H9 (cell line): ENCODE results near the gene IL1B. TPM values are rescaled to one million over a fixed set of nuclear protein-coding genes. Genes with fewer than 3 reads are reported as not detected.

ENCODE experiments used
- DNase-seq: peaks from one replicate; pipeline ENCODE4 v3.0.0-alpha.2; 2017
- H2AFZ ChIP-seq: one replicate; pipeline ENCODE4 v1.6.1; 2013; ENCODE audit warnings: mild to moderate bottlenecking, low read length, control low read depth, moderate library complexity
- H2AK5ac ChIP-seq: 2 replicates; pipeline ENCODE4 v1.6.1; 2013; ENCODE audit warnings: low read length, control low read depth, mixed read lengths; ENCODE audit not compliant: insufficient read length
- H2BK120ac ChIP-seq: one replicate; pipeline ENCODE4 v1.6.1; 2013; ENCODE audit warnings: low read depth, mild to moderate bottlenecking, low read length, control low read depth, inconsistent platforms; ENCODE audit not compliant: poor library complexity, severe bottlenecking
- H2BK12ac ChIP-seq: 2 replicates; pipeline ENCODE4 v1.6.1; 2013; ENCODE audit warnings: low read length, control low read depth, mixed read lengths, low read depth; ENCODE audit not compliant: insufficient read length
- H2BK15ac ChIP-seq: 2 replicates; pipeline ENCODE4 v1.6.1; 2013; ENCODE audit warnings: low read depth, low read length, control low read depth
- H2BK20ac ChIP-seq: one replicate; pipeline ENCODE4 v1.6.1; 2013; ENCODE audit warnings: low read depth, mild to moderate bottlenecking, low read length, control low read depth, inconsistent platforms; ENCODE audit not compliant: poor library complexity, severe bottlenecking
- H2BK5ac ChIP-seq: 2 replicates; pipeline ENCODE4 v1.6.1; 2013; ENCODE audit warnings: low read length, control low read depth, mixed read lengths; ENCODE audit not compliant: insufficient read length
- H3K14ac ChIP-seq: 2 replicates; pipeline ENCODE4 v1.6.1; 2013; ENCODE audit warnings: low read length, control low read depth; ENCODE audit not compliant: insufficient read depth
- H3K18ac ChIP-seq: 2 replicates; pipeline ENCODE4 v1.6.1; 2013; ENCODE audit warnings: low read depth, mild to moderate bottlenecking, mixed read lengths, low read length, control low read depth; ENCODE audit not compliant: insufficient read length
- H3K23ac ChIP-seq: 2 replicates; pipeline ENCODE4 v1.6.1; 2013; ENCODE audit warnings: low read length, control low read depth, mixed read lengths, low read depth; ENCODE audit not compliant: insufficient read length
- H3K23me2 ChIP-seq: 2 replicates; pipeline ENCODE4 v1.6.1; 2013; ENCODE audit warnings: low read depth, mild to moderate bottlenecking, mixed read lengths, low read length, control low read depth; ENCODE audit not compliant: insufficient read length, poor library complexity, severe bottlenecking
- H3K27ac ChIP-seq: 2 replicates; pipeline ENCODE4 v1.5.1; 2013; ENCODE audit warnings: low read length, control low read depth, mixed read lengths, low read depth; ENCODE audit not compliant: insufficient read length
- H3K27me3 ChIP-seq: 2 replicates; pipeline ENCODE4 v1.6.1; 2013; ENCODE audit warnings: low read length, control low read depth, inconsistent platforms; ENCODE audit not compliant: insufficient read depth
- H3K4ac ChIP-seq: 2 replicates; pipeline ENCODE4 v1.6.1; 2013; ENCODE audit warnings: low read depth, mild to moderate bottlenecking, control low read depth, inconsistent platforms, low read length, moderate library complexity
- H3K4me1 ChIP-seq: 2 replicates; pipeline ENCODE4 v1.6.1; 2013; ENCODE audit warnings: low read length, control low read depth, inconsistent platforms; ENCODE audit not compliant: insufficient read depth
- H3K4me2 ChIP-seq: 2 replicates; pipeline ENCODE4 v1.6.1; 2013; ENCODE audit warnings: low read length, control low read depth, mixed read lengths; ENCODE audit not compliant: insufficient read length, insufficient read depth
- H3K56ac ChIP-seq: 2 replicates; pipeline ENCODE4 v1.6.1; 2013; ENCODE audit warnings: low read depth, mild to moderate bottlenecking, mixed read lengths, low read length, control low read depth; ENCODE audit not compliant: insufficient read length
- H3K79me1 ChIP-seq: 2 replicates; pipeline ENCODE4 v1.6.1; 2013; ENCODE audit warnings: low read depth, mild to moderate bottlenecking, moderate library complexity, low read length, control low read depth, inconsistent platforms; ENCODE audit not compliant: insufficient read depth, poor library complexity, severe bottlenecking
- H3K79me2 ChIP-seq: 2 replicates; pipeline ENCODE4 v1.6.1; 2013; ENCODE audit warnings: low read length, control low read depth, inconsistent platforms; ENCODE audit not compliant: insufficient read depth
- H3K9ac ChIP-seq: 2 replicates; pipeline ENCODE4 v1.6.1; 2013; ENCODE audit warnings: low read length, control low read depth, mixed read lengths; ENCODE audit not compliant: insufficient read length; ENCODE audit errors: extremely low read depth
- H3K9me3 ChIP-seq: one replicate; pipeline ENCODE4 v1.6.1; 2013; ENCODE audit warnings: low read depth, low read length, inconsistent platforms; ENCODE audit not compliant: control insufficient read depth
- H3T11ph ChIP-seq: one replicate; pipeline ENCODE4 v1.6.1; 2013; ENCODE audit warnings: mild to moderate bottlenecking, low read length, control low read depth, inconsistent platforms
- H4K20me1 ChIP-seq: one replicate; pipeline ENCODE4 v1.6.1; 2013; ENCODE audit not compliant: control insufficient read depth, insufficient read length, insufficient read depth
- H4K5ac ChIP-seq: 2 replicates; pipeline ENCODE4 v1.6.1; 2013; ENCODE audit warnings: low read depth, mild to moderate bottlenecking, mixed read lengths, low read length, control low read depth; ENCODE audit not compliant: insufficient read length
- H4K8ac ChIP-seq: replicated peaks from 2 replicates; pipeline ENCODE4 v1.6.1; 2013; ENCODE audit warnings: low read length, control low read depth, mixed read lengths, low read depth; ENCODE audit not compliant: insufficient read length
- H4K91ac ChIP-seq: 2 replicates; pipeline ENCODE4 v1.6.1; 2013; ENCODE audit warnings: low read depth, mild to moderate bottlenecking, moderate library complexity, mixed read lengths, low read length, control low read depth; ENCODE audit not compliant: insufficient read length
- H3K27ac Mint-ChIP-seq, 3 experiments: 2 replicates in 2 of 3; 3 replicates in 1 of 3; pipeline ENCODE4 v1.8.0; 2020 to 2021; ENCODE audit warnings: mixed read lengths in 3 of 3, mild to moderate bottlenecking in 1 of 3, moderate library complexity in 1 of 3
- H3K27me3 Mint-ChIP-seq: 2 replicates; pipeline ENCODE4 v1.8.0; 2021; ENCODE audit warnings: low read depth, mild to moderate bottlenecking, moderate library complexity, mixed read lengths
- H3K36me3 Mint-ChIP-seq, 3 experiments: 2 replicates in 2 of 3; 3 replicates in 1 of 3; pipeline ENCODE4 v1.8.0; 2020 to 2021; ENCODE audit warnings: low read depth in 3 of 3, mixed read lengths in 3 of 3; ENCODE audit not compliant: insufficient read depth in 1 of 3
- H3K4me1 Mint-ChIP-seq, 2 experiments: 2 replicates each; pipeline ENCODE4 v1.8.0; 2020; ENCODE audit warnings: mixed read lengths in 2 of 2
- H3K4me3 Mint-ChIP-seq, 2 experiments: 2 replicates in 1 of 2; 3 replicates in 1 of 2; pipeline ENCODE4 v1.8.0; 2020 to 2021; ENCODE audit warnings: mild to moderate bottlenecking in 2 of 2, mixed read lengths in 2 of 2, moderate library complexity in 1 of 2
- H3K9me3 Mint-ChIP-seq, 2 experiments: 2 replicates in 1 of 2; 3 replicates in 1 of 2; pipeline ENCODE4 v1.8.0; 2020; ENCODE audit warnings: mild to moderate bottlenecking in 2 of 2, mixed read lengths in 2 of 2, moderate library complexity in 1 of 2
- total RNA-seq: library from RNA; stranded (reverse); gene quantifications from 2 replicates; pipeline ENCODE4 v1.2.1, GENCODE V29; 2021
- TF ChIP-seq, protein P1 (sequence below): fragments of 200-600 bp; sonication (generic); conservative IDR thresholded peaks from 3 replicates; pipeline ENCODE4 v1.8.0; 2021; ENCODE audit warnings: antibody characterized with exemption, mild to moderate bottlenecking

IL1B gene
- total RNA-seq, 1 experiment from 2014 or later, result not detected

DNA sequence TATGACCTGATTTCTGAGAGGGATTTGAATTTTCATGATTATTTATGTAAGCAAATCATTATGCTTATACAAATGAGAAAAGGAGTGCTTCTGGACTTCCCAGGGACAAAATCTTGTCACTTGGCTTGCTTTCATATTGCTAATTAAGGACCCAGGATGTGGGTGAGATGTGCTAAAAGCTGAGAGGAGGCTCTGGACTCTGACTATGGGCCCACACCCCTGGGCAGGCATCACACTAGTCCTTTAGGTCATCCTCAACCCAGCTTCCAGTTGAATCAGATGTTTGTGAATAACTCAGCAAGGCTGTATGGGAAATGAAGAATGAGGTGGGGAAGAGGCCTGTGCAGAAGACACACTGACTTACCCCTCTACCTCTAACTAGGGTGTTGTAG lies 11.9 kb downstream of the IL1B start:
- Histone ChIP-seq H3K4me1 (peaks cover 4% of the 10 kb centered on the region; the same call in 1 of the 2 replicates), H2BK20ac (no peak overlapping the region), H3K4ac (no peak overlapping the region), H3K27ac (no peak overlapping the region), H2AFZ (no peak overlapping the region), H4K91ac (no peak overlapping the region), H3K23ac (no peak overlapping the region), H3K18ac (no peak overlapping the region), H3K4me2 (no peak overlapping the region), H2AK5ac (no peak overlapping the region), H3K23me2 (no peaks in the 10 kb centered on the region), H3K79me2 (no peaks in the 10 kb centered on the region), H2BK5ac (no peak overlapping the region), H2BK120ac (no peak overlapping the region), H3T11ph (no peak overlapping the region), H3K56ac (no peak overlapping the region), H4K8ac (no peak overlapping the region), H3K79me1 (no peaks in the 10 kb centered on the region), H4K5ac (no peak overlapping the region), H3K9me3 (no peaks in the 10 kb centered on the region), H3K14ac (no peak overlapping the region), H3K9ac (no peak overlapping the region), H2BK15ac (no peak overlapping the region), H2BK12ac (no peak overlapping the region), H4K20me1 (no peaks in the 10 kb centered on the region), H3K27me3 (no peaks in the 10 kb centered on the region)
- TF ChIP-seq, protein P1, sequence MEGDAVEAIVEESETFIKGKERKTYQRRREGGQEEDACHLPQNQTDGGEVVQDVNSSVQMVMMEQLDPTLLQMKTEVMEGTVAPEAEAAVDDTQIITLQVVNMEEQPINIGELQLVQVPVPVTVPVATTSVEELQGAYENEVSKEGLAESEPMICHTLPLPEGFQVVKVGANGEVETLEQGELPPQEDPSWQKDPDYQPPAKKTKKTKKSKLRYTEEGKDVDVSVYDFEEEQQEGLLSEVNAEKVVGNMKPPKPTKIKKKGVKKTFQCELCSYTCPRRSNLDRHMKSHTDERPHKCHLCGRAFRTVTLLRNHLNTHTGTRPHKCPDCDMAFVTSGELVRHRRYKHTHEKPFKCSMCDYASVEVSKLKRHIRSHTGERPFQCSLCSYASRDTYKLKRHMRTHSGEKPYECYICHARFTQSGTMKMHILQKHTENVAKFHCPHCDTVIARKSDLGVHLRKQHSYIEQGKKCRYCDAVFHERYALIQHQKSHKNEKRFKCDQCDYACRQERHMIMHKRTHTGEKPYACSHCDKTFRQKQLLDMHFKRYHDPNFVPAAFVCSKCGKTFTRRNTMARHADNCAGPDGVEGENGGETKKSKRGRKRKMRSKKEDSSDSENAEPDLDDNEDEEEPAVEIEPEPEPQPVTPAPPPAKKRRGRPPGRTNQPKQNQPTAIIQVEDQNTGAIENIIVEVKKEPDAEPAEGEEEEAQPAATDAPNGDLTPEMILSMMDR, result no peak
- H3K36me3 Mint-ChIP-seq, result peaks cover 2 to 4% (median 2%) of the 10 kb centered on the region in 3 experiments; a peak in 5 of 7 replicates
- H3K4me1 Mint-ChIP-seq, result peaks cover 22 to 27% of the 10 kb centered on the region in 2 experiments
- no peak for DNase-seq
- H3K27me3 Mint-ChIP-seq, result peaks cover 3% of the 10 kb centered on the region; the same call in 1 of the 2 replicates
- no peak overlapping the region; a peak in 1 of 5 replicates for H3K4me3 Mint-ChIP-seq
- peaks cover 3 to 5% of the 10 kb centered on the region in 2 experiments; a peak in 4 of 5 replicates for H3K9me3 Mint-ChIP-seq
- H3K27ac Mint-ChIP-seq, result no peak overlapping the region
